NCI-H82 treated with DMSO at 0.1 percent for 48 hours (cell line): ENCODE measurements around the gene BMERB1.
"Not testable (repeated sequence)": the region's sequence is repeated elsewhere in the genome, so short reads cannot be mapped to it uniquely, and the experiment has no call there.

ENCODE experiments used
- DNase-seq: peaks from one replicate; lab custom pipeline; 2025; ENCODE audit not compliant: unreplicated experiment; lab: John Stamatoyannopoulos, UW

BMERB1 gene

GRCh38 chr16:15585956-15586355 is 151.6 kb downstream of the BMERB1 start:
- DNase-seq, result no peak

- no peak for DNase-seq
These were observed 152.3 kb downstream of the BMERB1 start for GRCh38 chr16:15586716-15587115.

GRCh38 chr16:15587152-15587825 is 152.9 kb downstream of the BMERB1 start:
- DNase-seq, result no peak

- no peak for DNase-seq
These were observed 157.9 kb downstream of the BMERB1 start for GRCh38 chr16:15592324-15592723.

- DNase-seq, result no peak
These were observed 158.8 kb downstream of the BMERB1 start for GRCh38 chr16:15593235-15593634.

- DNase-seq, result no peak
These were observed 160.4 kb downstream of the BMERB1 start for GRCh38 chr16:15594711-15595320.

- DNase-seq, result no peak
These were observed 162.7 kb downstream of the BMERB1 start for GRCh38 chr16:15597135-15597534.

GRCh38 chr16:15597822-15598647 is 163.6 kb downstream of the BMERB1 start:
- DNase-seq, result no peak

GRCh38 chr16:15598648-15599190 is 164.3 kb downstream of the BMERB1 start:
- no peak for DNase-seq

GRCh38 chr16:15599303-15600070 is 165.1 kb downstream of the BMERB1 start:
- DNase-seq, result no peak

GRCh38 chr16:15601212-15601879 is 167.0 kb downstream of the BMERB1 start:
- no peak for DNase-seq

- no peak for DNase-seq
These were observed 168.1 kb downstream of the BMERB1 start for GRCh38 chr16:15602285-15603044.

GRCh38 chr16:15604460-15605440 is 170.4 kb downstream of the BMERB1 start:
- no peak for DNase-seq

- no peak for DNase-seq
These were observed 171.6 kb downstream of the BMERB1 start for GRCh38 chr16:15605839-15606517.

- DNase-seq, result no peak
These were observed 172.3 kb downstream of the BMERB1 start for GRCh38 chr16:15606518-15607220.

GRCh38 chr16:15607221-15607699 is 172.9 kb downstream of the BMERB1 start:
- DNase-seq, result not testable (repeated sequence)
